SK-N-SH (cell line): ENCODE data around the gene FHOD3. TPM values are rescaled to one million over a fixed set of nuclear protein-coding genes. Genes with fewer than 3 reads are reported as not detected.

ENCODE experiments used
- CTCF ChIA-PET: fragments of 300-600, 350-600 bp; formaldehyde crosslinking; extraction: SDS; loops from one replicate; lab custom pipeline; 2021; lab: Yijun Ruan, JAX
- POLR2A ChIA-PET: fragments of 350-600 bp; sonication (Branson Sonifier 250); formaldehyde crosslinking; extraction: SDS; loops from one replicate; lab custom pipeline; 2020; ENCODE audit warnings: antibody characterized with exemption, inconsistent platforms; lab: Yijun Ruan, JAX
- DNase-seq: peaks from one replicate; pipeline ENCODE4 v3.0.0; 2012
- H2AFZ ChIP-seq: fragments of 200-600 bp; sonication (generic); 2 replicates; pipeline ENCODE4 v1.8.1; 2016; ENCODE audit warnings: antibody characterized with exemption, mild to moderate bottlenecking, low read depth
- H3F3A ChIP-seq: fragments of 200-600 bp; sonication (generic); replicated peaks from 2 replicates; pipeline ENCODE3; 2016; ENCODE audit warnings: antibody characterized with exemption, mild to moderate bottlenecking; ENCODE audit not compliant: insufficient read depth
- H3K27ac ChIP-seq, 2 experiments: fragments of 200-500 bp in 1 of 2; fragments of 200-600 bp in 1 of 2; sonication (Bioruptor generic) in 1 of 2; sonication (generic), shearing (Covaris generic) in 1 of 2; 2 replicates each; pipeline versions ENCODE4 v1.5.1 to v1.6.1; 2014 to 2016; ENCODE audit warnings: low read depth in 2 of 2, inconsistent platforms in 1 of 2, low read length in 1 of 2, mild to moderate bottlenecking in 1 of 2, mixed read lengths in 1 of 2
- H3K27me3 ChIP-seq: fragments of 200-600 bp; sonication (generic), shearing (Covaris generic); 2 replicates; pipeline ENCODE4 v1.6.1; 2016; ENCODE audit warnings: mixed run types; ENCODE audit not compliant: insufficient read depth
- H3K36me3 ChIP-seq, 2 experiments: fragments of 200-500 bp in 1 of 2; fragments of 200-600 bp in 1 of 2; sonication (Bioruptor generic) in 1 of 2; sonication (generic) in 1 of 2; replicated peaks in 1 of 2; 2 replicates each; pipeline versions ENCODE3 to v1.5.1; 2014 to 2016; ENCODE audit warnings: low read length in 1 of 2, mild to moderate bottlenecking in 1 of 2; ENCODE audit not compliant: insufficient read depth in 2 of 2, control insufficient read depth in 1 of 2
- H3K4me1 ChIP-seq, 2 experiments: fragments of 200-500 bp in 1 of 2; fragments of 200-600 bp in 1 of 2; sonication (Bioruptor generic) in 1 of 2; sonication (generic), shearing (Covaris generic) in 1 of 2; 2 replicates each; pipeline versions ENCODE4 v1.5.1 to v1.6.1; 2014 to 2016; ENCODE audit warnings: low read depth in 1 of 2, low read length in 1 of 2, mixed run types in 1 of 2; ENCODE audit not compliant: insufficient read depth in 2 of 2, control insufficient read depth in 1 of 2
- H3K4me2 ChIP-seq: fragments of 200-600 bp; sonication (generic), shearing (Covaris generic); 2 replicates; pipeline ENCODE4 v1.6.1; 2017; ENCODE audit warnings: mixed run types
- H3K4me3 ChIP-seq, 2 experiments: fragments of 200-500 bp in 1 of 2; fragments of 200-600 bp in 1 of 2; sonication (Bioruptor generic) in 1 of 2; sonication (generic), shearing (Covaris generic) in 1 of 2; 2 replicates each; pipeline versions ENCODE4 v1.5.1 to v1.8.1; 2014 to 2016; ENCODE audit warnings: low read depth in 2 of 2, inconsistent platforms in 1 of 2, low read length in 1 of 2, mild to moderate bottlenecking in 1 of 2, mixed read lengths in 1 of 2, moderate library complexity in 1 of 2
- H3K79me2 ChIP-seq: fragments of 200-600 bp; sonication (generic); 2 replicates; pipeline ENCODE4 v1.8.1; 2017; ENCODE audit warnings: mild to moderate bottlenecking; ENCODE audit not compliant: insufficient read depth
- H3K9ac ChIP-seq: fragments of 200-600 bp; sonication (generic); 2 replicates; pipeline ENCODE4 v1.6.1; 2017; ENCODE audit warnings: mixed run types
- H3K9me2 ChIP-seq: fragments of 200-600 bp; sonication (generic); 2 replicates; pipeline ENCODE4 v1.6.1; 2017; ENCODE audit warnings: mixed run types
- H3K9me3 ChIP-seq: fragments of 200-600 bp; sonication (generic); 2 replicates; pipeline ENCODE4 v1.6.1; 2017; ENCODE audit warnings: mixed run types, mild to moderate bottlenecking, moderate library complexity
- H4K20me1 ChIP-seq: fragments of 200-600 bp; sonication (generic); 2 replicates; pipeline ENCODE4 v1.6.1; 2017; ENCODE audit warnings: mild to moderate bottlenecking, mixed run types; ENCODE audit not compliant: insufficient read depth
- CHD2 ChIP-seq: fragments of 150-350 bp; IDR thresholded peaks from 2 replicates; pipeline ENCODE4 v1.6.1; 2018; ENCODE audit warnings: low read length; ENCODE audit not compliant: partially characterized antibody
- ELF1 ChIP-seq: IDR thresholded peaks from 2 replicates; pipeline ENCODE4 v1.4.0; 2012
- EP300 ChIP-seq, 2 experiments: IDR thresholded peaks; 2 replicates each; pipeline versions ENCODE4 v1.4.0 to v1.6.1; 2012; ENCODE audit warnings: borderline replicate concordance in 1 of 2, low read depth in 1 of 2, low read length in 1 of 2
- FOSL2 ChIP-seq: IDR thresholded peaks from 2 replicates; pipeline ENCODE4 v1.4.0; 2012; ENCODE audit warnings: low read depth, mild to moderate bottlenecking, moderate library complexity, borderline replicate concordance
- FOXJ3 ChIP-seq: sonication (generic); formaldehyde crosslinking; IDR thresholded peaks from 2 replicates; pipeline ENCODE4 v1.5.1; 2020; ENCODE audit warnings: mild to moderate bottlenecking, missing genetic modification reagents
- FOXM1 ChIP-seq: IDR thresholded peaks from 2 replicates; pipeline ENCODE4 v1.4.0; 2012; ENCODE audit warnings: low read depth, mild to moderate bottlenecking
- IRF3 ChIP-seq: fragments of 150-350 bp; IDR thresholded peaks from 2 replicates; pipeline ENCODE4 v1.6.1; 2016; ENCODE audit warnings: mild to moderate bottlenecking, low read depth, low read length
- JUND ChIP-seq: IDR thresholded peaks from 2 replicates; pipeline ENCODE4 v1.4.0; 2012
- MAX ChIP-seq: IDR thresholded peaks from 2 replicates; pipeline ENCODE4 v1.4.0; 2012; ENCODE audit warnings: low read depth
- MXI1 ChIP-seq: IDR thresholded peaks from 2 replicates; pipeline ENCODE4 v1.6.1; 2012; ENCODE audit warnings: mild to moderate bottlenecking, low read depth, low read length, improper control_type of control experiment
- NFIC ChIP-seq: IDR thresholded peaks from 2 replicates; pipeline ENCODE4 v1.4.0; 2012; ENCODE audit warnings: borderline replicate concordance
- NRF1 ChIP-seq: IDR thresholded peaks from 2 replicates; pipeline ENCODE4 v1.6.1; 2012; ENCODE audit warnings: low read depth, mild to moderate bottlenecking, low read length
- POLR2AphosphoS5 ChIP-seq: IDR thresholded peaks from 2 replicates; pipeline ENCODE4 v1.6.1; 2012; ENCODE audit warnings: low read depth, low read length
- RXRA ChIP-seq: IDR thresholded peaks from 2 replicates; pipeline ENCODE4 v1.4.0; 2012; ENCODE audit warnings: low read depth, mild to moderate bottlenecking, borderline replicate concordance
- TCF12 ChIP-seq: IDR thresholded peaks from 2 replicates; pipeline ENCODE4 v1.4.0; 2012
- TEAD4 ChIP-seq: IDR thresholded peaks from 2 replicates; pipeline ENCODE4 v1.4.0; 2012; ENCODE audit warnings: mild to moderate bottlenecking, borderline replicate concordance; ENCODE audit not compliant: insufficient read depth
- YY1 ChIP-seq: IDR thresholded peaks from 2 replicates; pipeline ENCODE4 v1.4.0; 2012; ENCODE audit warnings: low read depth, mild to moderate bottlenecking
- WGBS: methylation state at CpG from one replicate; pipeline ENCODE4 v1.1.6; 2017; ENCODE audit warnings: low lambda C conversion rate; 5-methylcytosine and 5-hydroxymethylcytosine counted together
- polyA plus RNA-seq, 3 experiments: library from polyadenylated mRNA; depleted of rRNA; stranded (reverse); fragments of >200 nt; gene quantifications; 2 replicates each; pipeline ENCODE4 v1.2.3, GENCODE V29; 2012
- TF ChIP-seq, protein P1 (sequence below): fragments of 150-350 bp; IDR thresholded peaks from 2 replicates; pipeline ENCODE4 v1.6.1; 2017; ENCODE audit warnings: antibody characterized with exemption, low read length, low read depth, borderline replicate concordance
- TF ChIP-seq, protein P2 (sequence below): IDR thresholded peaks from 2 replicates; pipeline ENCODE4; 2012
- TF ChIP-seq, protein P3 (sequence below): IDR thresholded peaks from 2 replicates; pipeline ENCODE4 v1.4.0; 2012; ENCODE audit warnings: low read depth, borderline replicate concordance
- TF ChIP-seq, protein P4 (sequence below): IDR thresholded peaks from 2 replicates; pipeline ENCODE4 v1.4.0; 2012; ENCODE audit warnings: low read depth, borderline replicate concordance

The FHOD3 gene
- polyA plus RNA-seq, 1 of the 3 experiments (the other 2 are of a cell fraction) = 10.9 TPM

GRCh38 chr18:36303211-36303844, 5.8 kb downstream of the FHOD3 start:
- no peak overlapping the region for H3K27ac ChIP-seq
- no peaks in the 10 kb centered on the region for H3K9me2 ChIP-seq
- no peak overlapping the region for H3K4me3 ChIP-seq
- H3K36me3 ChIP-seq = no peaks in the 10 kb centered on the region
- no peaks in the 10 kb centered on the region for H3F3A ChIP-seq
- WGBS = 90% methylated on average over 6 of the region's 6 CpGs
- no peaks in the 10 kb centered on the region for H4K20me1 ChIP-seq
- H3K27me3 ChIP-seq = peaks cover 10% of the 10 kb centered on the region; the same call in 1 of the 2 replicates
- H2AFZ ChIP-seq = no peak overlapping the region
- peaks cover 7% of the 10 kb centered on the region; the same call in 1 of the 2 replicates for H3K79me2 ChIP-seq
- H3K4me2 ChIP-seq = no peak overlapping the region
- no peaks in the 10 kb centered on the region for H3K9me3 ChIP-seq
- POLR2A ChIA-PET = no interaction called here
- H3K9ac ChIP-seq = no peak overlapping the region
- peaks cover 0 to 22% of the 10 kb centered on the region in 2 experiments; a peak in 2 of 4 replicates for H3K4me1 ChIP-seq
- no peak for TF ChIP-seq CHD2
- TF ChIP-seq EP300 (IDR thresholded peaks at IDR 0.05; ENCODE audit: borderline replicate concordance in 1 of 2, low read depth in 1 of 2, low read length in 1 of 2) = no peak
- TF ChIP-seq, protein P1, sequence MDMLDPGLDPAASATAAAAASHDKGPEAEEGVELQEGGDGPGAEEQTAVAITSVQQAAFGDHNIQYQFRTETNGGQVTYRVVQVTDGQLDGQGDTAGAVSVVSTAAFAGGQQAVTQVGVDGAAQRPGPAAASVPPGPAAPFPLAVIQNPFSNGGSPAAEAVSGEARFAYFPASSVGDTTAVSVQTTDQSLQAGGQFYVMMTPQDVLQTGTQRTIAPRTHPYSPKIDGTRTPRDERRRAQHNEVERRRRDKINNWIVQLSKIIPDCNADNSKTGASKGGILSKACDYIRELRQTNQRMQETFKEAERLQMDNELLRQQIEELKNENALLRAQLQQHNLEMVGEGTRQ = no peak
- TF ChIP-seq NRF1 = no peak
- TF ChIP-seq NFIC = no peak
- TF ChIP-seq, protein P2, sequence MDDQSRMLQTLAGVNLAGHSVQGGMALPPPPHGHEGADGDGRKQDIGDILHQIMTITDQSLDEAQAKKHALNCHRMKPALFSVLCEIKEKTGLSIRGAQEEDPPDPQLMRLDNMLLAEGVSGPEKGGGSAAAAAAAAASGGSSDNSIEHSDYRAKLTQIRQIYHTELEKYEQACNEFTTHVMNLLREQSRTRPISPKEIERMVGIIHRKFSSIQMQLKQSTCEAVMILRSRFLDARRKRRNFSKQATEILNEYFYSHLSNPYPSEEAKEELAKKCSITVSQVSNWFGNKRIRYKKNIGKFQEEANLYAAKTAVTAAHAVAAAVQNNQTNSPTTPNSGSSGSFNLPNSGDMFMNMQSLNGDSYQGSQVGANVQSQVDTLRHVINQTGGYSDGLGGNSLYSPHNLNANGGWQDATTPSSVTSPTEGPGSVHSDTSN = no peak
- TF ChIP-seq ELF1 = no peak
- TF ChIP-seq FOXJ3 (CRISPR knock-in tag) = no peak
- TF ChIP-seq, protein P3, sequence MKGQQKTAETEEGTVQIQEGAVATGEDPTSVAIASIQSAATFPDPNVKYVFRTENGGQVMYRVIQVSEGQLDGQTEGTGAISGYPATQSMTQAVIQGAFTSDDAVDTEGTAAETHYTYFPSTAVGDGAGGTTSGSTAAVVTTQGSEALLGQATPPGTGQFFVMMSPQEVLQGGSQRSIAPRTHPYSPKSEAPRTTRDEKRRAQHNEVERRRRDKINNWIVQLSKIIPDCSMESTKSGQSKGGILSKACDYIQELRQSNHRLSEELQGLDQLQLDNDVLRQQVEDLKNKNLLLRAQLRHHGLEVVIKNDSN = no peak
- TF ChIP-seq FOSL2 = no peak
- no peak for TF ChIP-seq FOXM1
- no peak for TF ChIP-seq POLR2AphosphoS5
- TF ChIP-seq IRF3 = no peak
- CTCF ChIA-PET = no interaction called here
- DNase-seq = no peak

GRCh38 chr18:36304723-36305122, 7.2 kb downstream of the FHOD3 start:
- ChIA-PET POLR2A (no interaction called here), CTCF (interaction anchor here (0.5 kb wide), 1 partner anchor 449 kb away, joined by 3 read pairs; no protein-coding TSS in a partner anchor)
- no peaks in the 10 kb centered on the region for H3K9me3 ChIP-seq
- no peaks in the 10 kb centered on the region for H3K36me3 ChIP-seq
- no peaks in the 10 kb centered on the region for H4K20me1 ChIP-seq
- H3K79me2 ChIP-seq = 0 out of 2 replicates have a peak, but pooled peaks cover 1% of the 10 kb centered on the region
- 85% methylated on average over 3 of the region's 3 CpGs for WGBS
- peaks cover under 1 to 32% of the 10 kb centered on the region in 2 experiments; a peak in 3 of 4 replicates for H3K4me1 ChIP-seq
- DNase-seq = no peak
- H3K4me3 ChIP-seq = no peak overlapping the region
- H3F3A ChIP-seq = peaks cover 5% of the 10 kb centered on the region
- no peak overlapping the region for H3K27ac ChIP-seq
- TF ChIP-seq MAX (no peak), MXI1 (no peak), TCF12 (no peak), NRF1 (no peak), RXRA (no peak), TEAD4 (no peak), JUND (no peak), YY1 (no peak)
- TF ChIP-seq, protein P4, sequence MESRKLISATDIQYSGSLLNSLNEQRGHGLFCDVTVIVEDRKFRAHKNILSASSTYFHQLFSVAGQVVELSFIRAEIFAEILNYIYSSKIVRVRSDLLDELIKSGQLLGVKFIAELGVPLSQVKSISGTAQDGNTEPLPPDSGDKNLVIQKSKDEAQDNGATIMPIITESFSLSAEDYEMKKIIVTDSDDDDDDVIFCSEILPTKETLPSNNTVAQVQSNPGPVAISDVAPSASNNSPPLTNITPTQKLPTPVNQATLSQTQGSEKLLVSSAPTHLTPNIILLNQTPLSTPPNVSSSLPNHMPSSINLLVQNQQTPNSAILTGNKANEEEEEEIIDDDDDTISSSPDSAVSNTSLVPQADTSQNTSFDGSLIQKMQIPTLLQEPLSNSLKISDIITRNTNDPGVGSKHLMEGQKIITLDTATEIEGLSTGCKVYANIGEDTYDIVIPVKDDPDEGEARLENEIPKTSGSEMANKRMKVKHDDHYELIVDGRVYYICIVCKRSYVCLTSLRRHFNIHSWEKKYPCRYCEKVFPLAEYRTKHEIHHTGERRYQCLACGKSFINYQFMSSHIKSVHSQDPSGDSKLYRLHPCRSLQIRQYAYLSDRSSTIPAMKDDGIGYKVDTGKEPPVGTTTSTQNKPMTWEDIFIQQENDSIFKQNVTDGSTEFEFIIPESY = no peak
- no peak overlapping the region for H3K9ac ChIP-seq
- H3K27me3 ChIP-seq = peaks cover 5% of the 10 kb centered on the region; the same call in 1 of the 2 replicates
- no peak overlapping the region for H2AFZ ChIP-seq
- H3K4me2 ChIP-seq = no peak overlapping the region
- no peaks in the 10 kb centered on the region for H3K9me2 ChIP-seq
